NT2/D1 (cell line): ENCODE data around the gene FMO1.

ENCODE experiments used
- DNase-seq: peaks from one replicate; pipeline ENCODE4 v3.0.0-alpha.2; 2011; ENCODE audit warnings: low read depth, low spot score
- H3K27me3 ChIP-seq: 2 replicates; pipeline ENCODE4 v1.6.0; 2011; ENCODE audit warnings: mild to moderate bottlenecking; ENCODE audit not compliant: insufficient read length, insufficient read depth
- H3K36me3 ChIP-seq: 2 replicates; pipeline ENCODE4 v1.6.1; 2011; ENCODE audit warnings: mild to moderate bottlenecking, low read length, mixed read lengths; ENCODE audit not compliant: insufficient read depth, insufficient read length
- H3K4me1 ChIP-seq: 2 replicates; pipeline ENCODE4 v1.5.1; 2011; ENCODE audit not compliant: insufficient read depth, insufficient read length
- H3K4me3 ChIP-seq: 2 replicates; pipeline ENCODE4 v1.5.1; 2011; ENCODE audit warnings: low read depth; ENCODE audit not compliant: insufficient read length
- H3K9ac ChIP-seq: 2 replicates; pipeline ENCODE4 v1.6.0; 2011; ENCODE audit warnings: low read depth; ENCODE audit not compliant: insufficient read length
- H3K9me3 ChIP-seq: 2 replicates; pipeline ENCODE4 v1.5.1; 2011; ENCODE audit warnings: mild to moderate bottlenecking, low read length; ENCODE audit not compliant: insufficient read depth
- SUZ12 ChIP-seq: IDR thresholded peaks from 2 replicates; pipeline ENCODE4 v1.6.1; 2011; ENCODE audit not compliant: insufficient read length, insufficient read depth; ENCODE audit errors: extremely low read depth
- YY1 ChIP-seq: IDR thresholded peaks from 2 replicates; pipeline ENCODE4 v1.6.1; 2011; ENCODE audit not compliant: insufficient read length, insufficient read depth
- ZNF274 ChIP-seq: IDR thresholded peaks from 2 replicates; pipeline ENCODE4 v1.6.1; 2011; ENCODE audit warnings: mild to moderate bottlenecking, low read depth, low read length

FMO1 gene

DNA sequence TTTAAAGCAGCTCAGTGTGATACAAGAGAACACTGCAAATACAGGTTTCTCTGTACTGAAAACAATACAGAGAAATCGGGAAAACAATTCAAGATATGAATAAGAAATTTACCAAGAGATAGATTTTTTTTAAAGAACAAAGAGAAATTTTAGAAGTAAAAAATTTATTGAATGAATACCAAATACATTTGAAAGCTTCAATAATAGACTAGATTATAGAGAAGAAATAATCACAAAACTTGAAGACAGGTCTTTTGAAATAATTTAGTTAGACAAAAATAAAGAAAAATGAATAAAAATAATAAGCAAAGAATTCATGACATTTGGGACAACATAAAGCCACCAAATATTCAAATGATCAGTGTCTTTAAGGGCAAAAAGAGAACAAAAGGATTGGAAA, 52.1 kb downstream of the FMO1 start:
- TF ChIP-seq YY1 (no peak), ZNF274 (no peak), SUZ12 (no peak)
- no peak for DNase-seq
- Histone ChIP-seq H3K27me3 (no peaks in the 10 kb centered on the region), H3K9me3 (peaks cover 3% of the 10 kb centered on the region; the same call in 1 of the 2 replicates), H3K36me3 (no peaks in the 10 kb centered on the region), H3K9ac (no peak overlapping the region), H3K4me1 (no peaks in the 10 kb centered on the region), H3K4me3 (no peak overlapping the region)

GRCh38 chr1:171310661-171311087, 62.4 kb downstream of the FMO1 start:
- no peak for DNase-seq
- Histone ChIP-seq H3K27me3 (no peaks in the 10 kb centered on the region), H3K36me3 (no peaks in the 10 kb centered on the region), H3K9me3 (peaks cover 11% of the 10 kb centered on the region; the same call in 1 of the 2 replicates), H3K9ac (no peak overlapping the region), H3K4me3 (no peak overlapping the region), H3K4me1 (no peaks in the 10 kb centered on the region)
- TF ChIP-seq SUZ12 (no peak), ZNF274 (no peak), YY1 (no peak)

DNA sequence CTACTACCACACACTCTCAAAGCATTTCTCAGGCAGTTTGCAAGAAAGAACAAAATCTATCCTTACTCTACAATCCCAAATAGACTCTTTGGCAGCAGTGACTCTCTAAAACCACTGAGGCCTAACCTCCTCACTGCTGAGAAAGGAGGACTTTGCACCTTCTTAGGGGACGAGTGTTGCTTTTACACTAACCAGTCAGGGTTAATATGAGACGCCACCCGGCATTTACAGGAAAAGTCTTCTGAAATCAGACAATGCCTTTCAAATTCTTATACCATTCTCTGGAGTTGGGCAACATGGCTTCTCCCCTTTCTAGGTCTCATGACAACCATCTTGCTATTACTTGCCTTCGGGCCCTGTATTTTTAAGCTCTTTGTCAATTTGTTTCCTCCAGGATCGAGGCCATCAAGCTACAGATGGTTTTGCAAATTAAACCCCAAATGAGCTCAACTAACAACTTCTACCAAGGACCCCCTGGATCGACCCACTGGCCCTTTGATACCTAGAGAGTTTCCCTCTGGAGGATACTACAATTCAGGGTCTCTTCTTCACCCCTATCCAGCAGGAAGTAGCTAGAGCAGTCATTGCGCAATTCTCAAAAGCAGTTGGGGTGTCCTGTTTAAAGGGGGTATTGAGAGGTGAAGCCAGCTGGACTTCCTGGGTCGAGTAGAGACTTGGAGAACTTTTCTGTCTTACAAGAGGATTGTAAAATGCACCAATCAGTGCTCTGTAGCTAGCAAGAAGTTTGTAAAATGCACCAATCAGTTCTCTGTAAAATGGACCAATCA, 63.7 kb downstream of the FMO1 start:
- DNase-seq, result no peak
- peaks cover 11% of the 10 kb centered on the region; the same call in 1 of the 2 replicates for H3K9me3 ChIP-seq
- no peaks in the 10 kb centered on the region for H3K27me3 ChIP-seq
- H3K9ac ChIP-seq, result no peak overlapping the region
- no peaks in the 10 kb centered on the region for H3K4me1 ChIP-seq
- no peak overlapping the region for H3K4me3 ChIP-seq
- no peaks in the 10 kb centered on the region for H3K36me3 ChIP-seq
- no peak for TF ChIP-seq ZNF274
- no peak for TF ChIP-seq YY1
- TF ChIP-seq SUZ12, result no peak

GRCh38 chr1:171313319-171313834, 65.1 kb downstream of the FMO1 start:
- H3K4me1 ChIP-seq, result no peaks in the 10 kb centered on the region

GRCh38 chr1:171313835-171314320, 65.6 kb downstream of the FMO1 start, which contains the start of gene FMO4:
Gene FMO4 (plus strand): TSS chr1:171314183. CDS start chr1:171319826, 5,643 bp downstream.
- TF ChIP-seq SUZ12, result no peak
- no peak for TF ChIP-seq YY1
- no peak for TF ChIP-seq ZNF274
- Histone ChIP-seq H3K4me3 (no peak within 1 kb of the TSS), H3K9ac (no peak within 1 kb of the TSS), H3K4me1 (no peaks in the 10 kb centered on the region), H3K9me3 (peaks cover 15% of the 10 kb centered on the region; the same call in 1 of the 2 replicates), H3K36me3 (no peaks in the 10 kb centered on the region), H3K27me3 (no peaks in the 10 kb centered on the region)
- DNase-seq, result peak; percentile 97

More at GRCh38 chr1:171313319-171313834, 65.1 kb downstream of the FMO1 start:
- Histone ChIP-seq H3K36me3 (no peaks in the 10 kb centered on the region), H3K27me3 (no peaks in the 10 kb centered on the region), H3K9me3 (peaks cover 11% of the 10 kb centered on the region; the same call in 1 of the 2 replicates), H3K9ac (no peak overlapping the region), H3K4me3 (no peak overlapping the region)
- DNase-seq, result no peak
- no peak for TF ChIP-seq YY1
- no peak for TF ChIP-seq ZNF274
- no peak for TF ChIP-seq SUZ12

- H3K27me3 ChIP-seq, result no peaks in the 10 kb centered on the region
- no peak overlapping the region for H3K4me3 ChIP-seq
- no peak overlapping the region for H3K9ac ChIP-seq
- H3K4me1 ChIP-seq, result no peaks in the 10 kb centered on the region
- no peak for DNase-seq
- no peaks in the 10 kb centered on the region for H3K9me3 ChIP-seq
- no peak for TF ChIP-seq ZNF274
- TF ChIP-seq YY1, result no peak
- H3K36me3 ChIP-seq, result no peaks in the 10 kb centered on the region
Observed at GRCh38 chr1:171329251-171329650, 81.0 kb downstream of the FMO1 start.

GRCh38 chr1:171334024-171334640, 85.8 kb downstream of the FMO1 start:
- no peaks in the 10 kb centered on the region for H3K36me3 ChIP-seq
- no peak overlapping the region for H3K9ac ChIP-seq
- H3K4me3 ChIP-seq, result no peak overlapping the region
- no peaks in the 10 kb centered on the region for H3K9me3 ChIP-seq
- H3K27me3 ChIP-seq, result no peaks in the 10 kb centered on the region
- no peak for DNase-seq
- no peaks in the 10 kb centered on the region for H3K4me1 ChIP-seq
- TF ChIP-seq ZNF274 (no peak), YY1 (no peak), SUZ12 (no peak)
